Measurements from ENCODE around the gene NCAM1. TPM values are rescaled to one million over a fixed set of nuclear protein-coding genes. Genes with fewer than 3 reads are reported as not detected.
"Not testable (repeated sequence)": the region's sequence is repeated elsewhere in the genome, so short reads cannot be mapped to it uniquely, and the experiment has no call there.

NCAM1 gene
- total RNA-seq, 2 donors from 2014 or later: 0.60 TPM; not detected in 1

DNA sequence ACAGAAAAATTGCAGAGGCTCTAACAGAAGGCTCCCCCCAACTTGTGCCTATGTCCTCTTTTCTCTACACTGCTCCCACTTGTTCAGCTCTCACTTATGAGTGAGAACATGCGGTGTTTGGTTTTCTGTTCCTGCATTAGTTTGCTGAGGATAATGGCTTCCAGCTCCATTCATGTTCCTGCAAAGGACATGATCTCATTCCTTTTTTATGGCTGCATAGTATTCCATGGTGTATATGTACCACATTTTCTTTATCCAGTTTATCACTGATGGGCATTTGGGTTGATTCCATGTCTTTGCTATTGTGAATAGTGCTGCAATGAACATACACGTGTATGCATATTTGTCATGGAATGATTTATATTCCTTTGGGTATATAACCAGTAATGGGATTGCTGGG is 91.8 kb downstream of the NCAM1 start:
- H3K36me3 Mint-ChIP-seq (ENCODE audit: insufficient read depth in 2 of 2); H3K27me3 Mint-ChIP-seq (ENCODE audit: low read depth); H3K4me3 Mint-ChIP-seq; H3K4me1 Mint-ChIP-seq (ENCODE audit: low read depth); DNase-seq; H3K9me3 Mint-ChIP-seq; H3K27ac Mint-ChIP-seq; ATAC-seq (replicated peaks in 1 of 2): not testable (repeated sequence)

DNA sequence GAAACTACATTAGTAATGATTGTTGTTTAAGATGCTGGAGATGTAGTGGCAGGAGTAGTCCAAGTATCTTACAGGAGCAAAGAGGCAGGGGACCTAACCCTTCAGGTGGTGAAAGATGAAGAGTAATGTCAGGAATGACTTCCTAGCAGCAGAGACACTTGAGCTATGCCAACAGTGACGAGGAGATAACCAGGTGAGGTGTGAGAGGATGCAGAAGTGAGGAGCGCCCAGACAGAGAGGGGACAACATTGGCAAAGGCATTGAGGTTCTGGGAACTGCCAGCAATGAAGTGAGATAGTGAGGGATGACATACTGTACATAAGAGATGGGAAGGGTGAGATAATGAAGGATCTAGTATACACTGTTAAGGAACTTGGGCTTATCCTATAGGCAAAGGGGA is 95.8 kb downstream of the NCAM1 start:
- H3K4me1 Mint-ChIP-seq (ENCODE audit: low read depth): no peaks in the 10 kb centered on the region
- no peak for ATAC-seq (replicated peaks in 1 of 2)
- H3K9me3 Mint-ChIP-seq: peaks cover 3% of the 10 kb centered on the region in 2 donors
- no peak for DNase-seq
- no peaks in the 10 kb centered on the region for H3K36me3 Mint-ChIP-seq (ENCODE audit: insufficient read depth in 2 of 2)
- H3K4me3 Mint-ChIP-seq: no peak overlapping the region
- no peaks in the 10 kb centered on the region for H3K27me3 Mint-ChIP-seq (ENCODE audit: low read depth)
- no peak overlapping the region for H3K27ac Mint-ChIP-seq

DNA sequence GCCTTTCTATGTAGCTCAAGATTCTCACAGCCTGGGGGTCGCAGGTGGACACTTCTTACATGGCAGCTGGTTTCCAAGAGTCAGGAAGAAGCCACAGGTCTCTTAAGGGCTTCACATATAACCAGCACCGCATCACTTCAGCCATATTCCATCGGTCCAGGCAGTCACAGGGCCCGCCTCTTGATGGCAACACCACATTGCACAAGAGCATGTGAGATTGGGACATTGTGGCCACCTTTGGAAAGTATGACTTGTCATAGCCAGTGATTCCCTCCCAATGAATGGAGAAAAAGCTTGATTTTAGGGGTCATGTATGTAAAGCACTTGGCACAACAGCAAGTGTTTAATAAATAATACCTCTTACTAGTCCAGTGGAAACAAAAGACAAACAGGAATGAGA is 98.3 kb downstream of the NCAM1 start:
- ATAC-seq (replicated peaks in 1 of 2) (no peak), DNase-seq (no peak)
- no peaks in the 10 kb centered on the region for H3K27me3 Mint-ChIP-seq (ENCODE audit: low read depth)
- no peak overlapping the region for H3K27ac Mint-ChIP-seq
- H3K36me3 Mint-ChIP-seq (ENCODE audit: insufficient read depth in 2 of 2): no peaks in the 10 kb centered on the region
- H3K9me3 Mint-ChIP-seq: no peaks in the 10 kb centered on the region
- H3K4me3 Mint-ChIP-seq: no peak overlapping the region
- H3K4me1 Mint-ChIP-seq (ENCODE audit: low read depth): no peaks in the 10 kb centered on the region

DNA sequence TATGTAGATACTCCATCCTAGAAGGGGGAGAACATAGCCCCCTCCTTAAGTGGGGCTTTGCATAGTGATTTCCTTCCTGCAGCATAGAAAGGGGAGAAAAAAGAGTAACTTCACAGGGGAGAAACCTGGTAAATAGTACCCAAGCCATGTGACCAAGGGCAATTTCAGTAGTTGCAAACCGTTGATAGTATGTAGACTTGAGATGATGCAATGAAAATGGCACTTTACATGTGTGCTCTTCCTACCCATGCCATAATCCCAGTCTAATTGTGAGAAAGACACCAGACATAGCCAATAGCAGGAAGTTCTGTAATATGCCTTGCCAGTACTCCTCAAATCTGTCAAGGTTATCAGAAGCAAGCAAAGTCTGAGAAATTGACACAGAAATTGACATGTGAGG is 104.1 kb downstream of the NCAM1 start:
- no peaks in the 10 kb centered on the region for H3K27me3 Mint-ChIP-seq (ENCODE audit: low read depth)
- ATAC-seq (replicated peaks in 1 of 2): no peak

DNA sequence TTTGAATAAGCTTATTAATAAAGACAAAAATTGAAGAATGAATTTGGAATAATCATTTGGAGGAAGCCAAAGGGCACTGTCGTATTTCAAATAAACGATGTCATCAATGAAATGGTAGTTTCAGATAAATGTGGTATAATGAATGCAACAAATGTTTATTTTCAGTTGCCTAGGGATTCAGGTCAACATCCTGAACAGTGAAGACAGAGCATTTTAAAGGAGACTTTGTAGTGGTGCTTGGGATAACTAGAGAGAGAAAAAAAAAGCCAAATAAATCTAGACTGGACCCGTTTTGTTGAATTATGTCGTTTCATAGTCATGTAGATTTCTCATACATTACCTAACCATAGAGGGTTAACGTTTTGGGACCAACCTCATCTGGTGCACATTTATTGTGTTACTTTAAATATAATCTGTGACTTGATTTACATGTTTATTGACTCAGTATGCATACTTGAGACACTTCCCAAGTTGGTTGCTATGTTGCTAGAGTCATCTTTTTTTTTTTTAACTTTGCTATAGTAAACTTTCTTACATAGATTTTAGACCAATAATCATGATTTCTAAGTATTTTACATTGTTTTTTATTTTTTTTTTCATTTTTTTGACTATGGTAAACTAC is 111.1 kb downstream of the NCAM1 start:
- Mint-ChIP-seq H3K36me3 (ENCODE audit: insufficient read depth in 2 of 2) (no peaks in the 10 kb centered on the region), H3K4me1 (ENCODE audit: low read depth) (no peaks in the 10 kb centered on the region), H3K27ac (no peak overlapping the region), H3K27me3 (ENCODE audit: low read depth) (no peaks in the 10 kb centered on the region), H3K4me3 (no peak overlapping the region), H3K9me3 (no peaks in the 10 kb centered on the region)
- ATAC-seq (replicated peaks in 1 of 2) (no peak), DNase-seq (no peak)

More for the DNA sequence above, 104.1 kb downstream of the NCAM1 start:
- Mint-ChIP-seq H3K36me3 (ENCODE audit: insufficient read depth in 2 of 2) (no peaks in the 10 kb centered on the region), H3K4me3 (no peak overlapping the region), H3K27ac (no peak overlapping the region), H3K9me3 (no peaks in the 10 kb centered on the region), H3K4me1 (ENCODE audit: low read depth) (no peaks in the 10 kb centered on the region)
- no peak for DNase-seq

DNA sequence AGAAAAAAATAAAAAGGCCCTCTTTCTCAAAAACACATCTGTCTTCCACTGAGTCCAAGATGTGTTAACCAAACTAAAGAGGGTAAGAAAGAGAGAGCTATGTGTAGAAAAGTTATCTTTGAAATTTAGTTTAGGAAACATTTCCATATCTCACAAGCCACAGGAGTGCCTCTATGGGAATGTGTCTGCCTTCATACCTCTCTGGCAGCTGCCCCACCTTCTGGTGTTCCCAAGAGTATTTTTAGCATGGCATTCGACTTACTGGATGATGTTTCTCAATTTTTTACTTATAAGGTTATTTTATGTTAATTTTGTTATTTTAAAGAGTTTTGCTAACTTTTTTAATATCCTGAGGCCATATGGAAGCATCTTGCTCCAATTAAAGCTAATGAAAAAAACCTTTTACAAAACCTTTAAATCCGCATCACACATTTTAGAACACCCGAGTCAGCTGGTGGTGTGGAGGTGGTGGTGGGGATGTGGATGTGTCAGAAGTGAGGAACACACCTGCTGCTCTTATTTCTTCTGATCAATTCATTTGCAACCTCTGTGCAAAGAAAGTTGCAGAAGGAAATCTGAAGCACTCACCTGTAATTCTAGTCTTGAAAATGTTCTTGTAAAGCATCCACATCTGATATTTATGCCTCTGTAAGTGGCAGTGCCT is 112.2 kb downstream of the NCAM1 start:
- Mint-ChIP-seq H3K27ac (no peak overlapping the region), H3K4me1 (ENCODE audit: low read depth) (no peaks in the 10 kb centered on the region)
- ATAC-seq (replicated peaks in 1 of 2): no peak

DNA sequence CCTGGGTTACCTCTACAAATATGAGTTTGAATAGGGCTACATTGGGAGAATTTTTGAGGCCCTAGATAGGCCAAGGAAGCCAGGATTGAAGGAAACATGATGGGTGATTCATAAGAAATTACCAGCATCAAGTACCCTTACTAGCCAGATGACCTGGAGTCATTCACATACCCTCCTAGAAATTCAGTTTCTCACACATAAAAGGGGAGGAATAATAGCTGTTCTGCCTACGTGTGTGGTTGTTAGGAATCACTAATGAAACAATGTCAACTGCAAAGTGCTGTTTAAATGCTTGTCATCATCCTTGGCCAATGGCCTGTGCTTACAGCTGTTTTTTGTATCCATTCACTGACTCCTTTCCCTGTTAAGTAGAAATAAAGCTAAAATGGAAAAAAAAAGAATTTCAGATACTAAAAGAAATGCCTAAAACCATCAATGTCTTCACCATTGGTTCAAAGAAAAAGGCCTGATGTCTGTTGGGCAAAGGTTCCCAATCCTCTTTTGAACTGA is 114.4 kb downstream of the NCAM1 start:
- no peaks in the 10 kb centered on the region for H3K27me3 Mint-ChIP-seq (ENCODE audit: low read depth)
- H3K4me3 Mint-ChIP-seq: no peak overlapping the region
- no peak for ATAC-seq (replicated peaks in 1 of 2)
- no peak for DNase-seq
- no peaks in the 10 kb centered on the region for H3K4me1 Mint-ChIP-seq (ENCODE audit: low read depth)
- no peak overlapping the region for H3K27ac Mint-ChIP-seq
- H3K9me3 Mint-ChIP-seq: no peaks in the 10 kb centered on the region
- no peaks in the 10 kb centered on the region for H3K36me3 Mint-ChIP-seq (ENCODE audit: insufficient read depth in 2 of 2)

More for the DNA sequence above, 112.2 kb downstream of the NCAM1 start:
- no peak for DNase-seq
- Mint-ChIP-seq H3K9me3 (no peaks in the 10 kb centered on the region), H3K36me3 (ENCODE audit: insufficient read depth in 2 of 2) (no peaks in the 10 kb centered on the region), H3K4me3 (no peak overlapping the region), H3K27me3 (ENCODE audit: low read depth) (no peaks in the 10 kb centered on the region)

DNA sequence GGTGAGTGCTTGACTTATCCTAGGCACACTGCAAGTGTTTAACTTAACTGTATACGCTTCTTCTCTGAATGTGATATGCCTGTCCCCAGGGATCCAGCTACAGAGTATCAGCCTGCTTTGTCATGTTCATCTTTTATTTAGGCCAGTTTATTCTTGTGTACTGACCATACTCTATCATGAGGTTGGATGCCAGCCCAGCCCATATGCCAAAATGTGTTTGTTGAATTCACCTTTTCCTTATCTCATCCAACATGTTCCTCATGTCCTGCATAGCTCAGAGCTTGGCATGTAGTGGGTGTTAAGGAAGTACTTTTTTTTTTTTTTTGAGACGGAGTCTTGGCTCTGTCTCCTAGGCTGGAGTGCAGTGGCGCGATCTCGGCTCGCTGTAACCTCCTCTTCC is 116.2 kb downstream of the NCAM1 start:
- no peak for DNase-seq
- Mint-ChIP-seq H3K36me3 (ENCODE audit: insufficient read depth in 2 of 2) (no peaks in the 10 kb centered on the region), H3K27me3 (ENCODE audit: low read depth) (no peaks in the 10 kb centered on the region), H3K27ac (no peak overlapping the region), H3K4me1 (ENCODE audit: low read depth) (no peaks in the 10 kb centered on the region), H3K4me3 (no peak overlapping the region), H3K9me3 (no peaks in the 10 kb centered on the region)
- ATAC-seq (replicated peaks in 1 of 2): no peak

DNA sequence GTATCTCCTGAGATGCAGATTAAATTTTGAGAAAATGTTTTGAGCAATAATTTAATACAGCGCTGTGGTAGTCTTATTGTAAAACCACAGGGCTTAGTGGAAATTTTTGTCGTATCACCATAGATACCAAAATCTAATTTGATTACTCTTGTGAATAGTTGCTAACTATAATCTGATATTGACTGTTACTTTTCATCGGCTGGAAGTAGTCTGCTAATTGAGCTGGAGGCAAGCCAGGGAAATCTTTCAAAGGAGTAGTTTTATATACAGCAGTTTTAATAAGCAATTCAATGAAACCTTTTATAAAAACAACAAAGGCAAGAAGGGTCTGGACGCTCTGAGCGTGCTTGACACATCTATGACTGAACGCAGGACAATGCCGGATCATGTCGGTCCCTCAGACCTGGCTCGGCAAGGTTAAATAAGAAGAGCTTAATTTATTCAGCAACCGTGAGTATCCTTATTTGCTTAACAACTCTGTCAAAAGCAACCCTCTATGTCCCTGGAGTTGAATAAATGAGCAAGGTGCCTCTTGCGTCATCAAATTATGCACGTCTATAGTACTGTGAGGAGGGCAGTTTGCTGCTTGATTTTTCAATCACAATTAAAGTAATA is 121.2 kb downstream of the NCAM1 start:
- Mint-ChIP-seq H3K4me3 (no peak overlapping the region), H3K4me1 (ENCODE audit: low read depth) (no peaks in the 10 kb centered on the region), H3K36me3 (ENCODE audit: insufficient read depth in 2 of 2) (no peaks in the 10 kb centered on the region), H3K9me3 (no peaks in the 10 kb centered on the region), H3K27me3 (ENCODE audit: low read depth) (peaks cover 9% of the 10 kb centered on the region), H3K27ac (no peak overlapping the region)
- DNase-seq: no peak
- ATAC-seq (replicated peaks in 1 of 2): no peak

DNA sequence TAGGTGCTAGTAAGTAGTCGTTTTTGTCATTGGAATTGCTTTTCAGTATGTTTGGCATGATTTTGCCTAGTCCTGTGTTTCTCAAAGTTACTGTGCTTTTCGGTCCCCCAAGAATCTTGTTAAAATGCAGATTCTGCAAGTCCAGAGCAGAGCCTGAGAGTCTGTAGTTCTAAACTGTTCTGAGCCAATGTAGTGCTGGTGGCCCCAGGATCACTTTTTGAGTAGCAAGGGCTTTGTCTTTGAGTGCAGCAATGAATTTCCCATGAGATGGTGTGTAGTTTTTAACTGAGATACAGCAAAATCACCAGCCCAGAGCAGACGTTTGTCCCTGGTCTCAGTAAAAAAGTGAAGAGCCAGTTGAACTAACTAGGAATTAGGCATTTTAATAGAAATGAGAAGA is 122.4 kb downstream of the NCAM1 start:
- Mint-ChIP-seq H3K27ac (no peak overlapping the region), H3K4me3 (no peak overlapping the region), H3K27me3 (ENCODE audit: low read depth) (peaks cover 9% of the 10 kb centered on the region), H3K9me3 (no peaks in the 10 kb centered on the region), H3K4me1 (ENCODE audit: low read depth) (no peaks in the 10 kb centered on the region), H3K36me3 (ENCODE audit: insufficient read depth in 2 of 2) (no peaks in the 10 kb centered on the region)
- DNase-seq (no peak), ATAC-seq (replicated peaks in 1 of 2) (no peak)

DNA sequence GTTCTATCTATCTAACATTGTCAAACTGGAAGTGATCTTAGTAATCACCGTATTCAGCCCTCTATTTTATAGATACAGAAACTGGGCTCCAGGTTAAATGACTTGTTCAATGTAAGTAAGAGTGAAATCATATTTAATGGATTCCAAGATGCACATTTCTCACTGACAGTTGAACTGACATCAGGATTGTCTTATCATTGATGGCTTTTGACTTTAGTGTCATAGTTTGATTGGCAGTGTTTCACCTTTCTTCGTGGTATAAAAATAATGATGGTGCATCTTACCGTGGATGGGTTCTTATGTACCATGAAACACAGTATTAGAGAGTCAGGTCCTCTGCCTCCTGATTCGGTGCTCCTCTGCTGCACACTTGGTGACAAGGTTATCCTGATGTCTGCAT is 123.1 kb downstream of the NCAM1 start:
- ATAC-seq (replicated peaks in 1 of 2) (no peak), DNase-seq (no peak)
- Mint-ChIP-seq H3K36me3 (ENCODE audit: insufficient read depth in 2 of 2) (no peaks in the 10 kb centered on the region), H3K4me3 (no peak overlapping the region), H3K4me1 (ENCODE audit: low read depth) (no peaks in the 10 kb centered on the region), H3K27ac (no peak overlapping the region), H3K9me3 (no peaks in the 10 kb centered on the region), H3K27me3 (ENCODE audit: low read depth) (peaks cover 9% of the 10 kb centered on the region)

DNA sequence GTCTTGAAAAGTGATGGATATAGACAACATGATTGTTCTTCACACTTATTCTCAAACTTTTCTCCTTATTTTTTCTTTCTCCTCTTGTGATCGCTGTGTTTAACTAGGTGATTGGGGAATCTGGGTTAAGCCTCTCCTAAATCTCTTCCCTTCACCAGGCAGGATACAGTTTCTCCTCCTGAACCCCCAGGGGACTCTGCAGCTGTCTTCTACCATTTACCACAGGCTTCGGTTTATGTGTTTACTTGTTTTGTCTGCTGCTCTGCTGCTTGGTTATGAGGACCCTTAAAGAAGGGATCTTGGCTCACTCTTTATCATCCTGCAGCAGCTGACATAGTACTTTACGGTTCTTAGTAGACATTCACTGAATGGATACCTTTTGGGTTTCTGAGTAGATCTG is 124.2 kb downstream of the NCAM1 start:
- ATAC-seq (replicated peaks in 1 of 2): no peak
- Mint-ChIP-seq H3K36me3 (ENCODE audit: insufficient read depth in 2 of 2) (no peaks in the 10 kb centered on the region), H3K4me1 (ENCODE audit: low read depth) (no peaks in the 10 kb centered on the region), H3K27ac (no peak overlapping the region), H3K4me3 (no peak overlapping the region), H3K9me3 (no peaks in the 10 kb centered on the region), H3K27me3 (ENCODE audit: low read depth) (peaks cover 9% of the 10 kb centered on the region)
- no peak for DNase-seq

DNA sequence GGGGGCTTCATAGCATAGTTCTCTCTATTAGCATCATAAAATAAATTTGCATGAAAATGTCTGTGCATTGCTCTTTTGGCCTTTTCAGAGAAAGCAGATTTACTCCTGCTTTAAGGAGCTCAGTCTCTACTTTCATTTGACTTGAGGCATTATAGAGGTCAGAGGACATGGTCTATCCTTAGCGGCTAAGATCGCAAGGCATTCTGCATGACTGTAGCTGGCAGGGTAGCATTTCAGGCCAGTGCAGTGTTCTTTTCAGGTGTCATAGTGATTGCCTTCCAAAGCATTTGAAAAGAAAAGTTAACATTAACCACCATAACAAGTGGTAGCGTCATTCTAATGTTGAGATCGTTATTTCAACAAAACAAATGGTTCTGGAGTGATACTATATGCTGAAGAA is 126.5 kb downstream of the NCAM1 start:
- no peak overlapping the region for H3K4me3 Mint-ChIP-seq
- H3K36me3 Mint-ChIP-seq (ENCODE audit: insufficient read depth in 2 of 2): no peaks in the 10 kb centered on the region
- DNase-seq (no peak), ATAC-seq (replicated peaks in 1 of 2) (no peak)
- H3K27ac Mint-ChIP-seq: no peak overlapping the region
- H3K9me3 Mint-ChIP-seq: no peaks in the 10 kb centered on the region
- peaks cover 9% of the 10 kb centered on the region for H3K27me3 Mint-ChIP-seq (ENCODE audit: low read depth)
- H3K4me1 Mint-ChIP-seq (ENCODE audit: low read depth): no peaks in the 10 kb centered on the region
